Measurements from ENCODE around the gene SCPEP1. TPM values are rescaled to one million over a fixed set of nuclear protein-coding genes. Genes with fewer than 3 reads are reported as not detected.
"Not testable (repeated sequence)": the region's sequence is repeated elsewhere in the genome, so short reads cannot be mapped to it uniquely, and the experiment has no call there.

SCPEP1 gene
- total and polyA plus RNA-seq, 2 of the 13 experiments (the other 11 are each of a cell fraction or from before 2014, with no cell fraction given), result 24.3 to 27.3 TPM

- H3K36me3 ChIP-seq (replicated peaks in 1 of 2; ENCODE audit: control insufficient read depth in 1 of 2, insufficient read depth in 2 of 2, low read length in 2 of 2); BruUV-seq (replicated peaks); H3K9ac ChIP-seq (ENCODE audit: insufficient read depth, low read depth, low read length); H3K27ac ChIP-seq (ENCODE audit: extremely low read length, insufficient read depth, low read length); H3K79me2 ChIP-seq (ENCODE audit: insufficient read depth, low read length); DNase-seq (ENCODE audit: low spot score); CTCF ChIA-PET (ENCODE audit: low intra/inter-chr PET ratio, low total read pairs); intact Hi-C loops (cut with micrococcal nuclease; ENCODE audit: unreplicated experiment); H3K9me3 ChIP-seq (ENCODE audit: low read length); in situ Hi-C loops (cut with HindIII; ENCODE audit: extremely low pct_ligation_motif_present, low pct_unique_long_range_greater_than_20kb); H4K20me1 ChIP-seq (ENCODE audit: insufficient read depth, low read length); H3K27me3 ChIP-seq (ENCODE audit: control insufficient read depth in 1 of 2, insufficient read depth in 2 of 2, low read length in 2 of 2); H2AFZ ChIP-seq (ENCODE audit: low read length); FAIRE-seq: not testable (repeated sequence)
- TF ChIP-seq ZMYM3 (CRISPR knock-in tag; IDR thresholded peaks at IDR 0.05), result 0 out of 2 replicates have a peak, but pooled peaks have one; percentile 12
- TF ChIP-seq SETDB1 (CRISPR knock-in tag; IDR thresholded peaks at IDR 0.05; ENCODE audit: borderline replicate concordance), result 0 out of 2 replicates have a peak, but pooled peaks have one; percentile 27
- TF ChIP-seq ZNF501 (CRISPR knock-in tag; IDR thresholded peaks at IDR 0.05), result 0 out of 2 replicates have a peak, but pooled peaks have one; percentile 14
- 0 out of 2 replicates have a peak, but pooled peaks have one; percentile 50 for TF ChIP-seq FOXO4 (CRISPR knock-in tag; conservative IDR thresholded peaks at IDR 0.05)
- 6% methylated on average over 6 of the region's 6 CpGs for WGBS (ENCODE audit: low lambda C conversion rate)
- Histone ChIP-seq H3K4me3 (replicated peaks in 1 of 3; ENCODE audit: insufficient read depth in 1 of 3, low read depth in 2 of 3, low read length in 3 of 3) (0 out of 6 replicates have a peak overlapping the region, but pooled peaks of 1 of the 3 experiments have one; percentile 1), H3K4me2 (ENCODE audit: low read depth, low read length) (peak overlapping the region; percentile 52), H3K4me1 (ENCODE audit: insufficient read depth, low read length) (peaks cover 47% of the 10 kb centered on the region)
- ATAC-seq, result peak; percentile 46
- POLR2A ChIA-PET, result interaction anchor here (1.4 kb wide), 1 partner anchor 52 kb away, joined by 3 read pairs; the partner anchor contains the start of gene TRIM25
Measured at GRCh38 chr17:56965681-56966080, 12.2 kb upstream of the SCPEP1 start.

GRCh38 chr17:56966338-56966737 is 11.6 kb upstream of the SCPEP1 start:
- Histone ChIP-seq H3K4me2 (ENCODE audit: low read depth, low read length) (0 out of 2 replicates have a peak overlapping the region, but pooled peaks have one; percentile 21), H3K9me3 (ENCODE audit: low read length) (no peaks in the 10 kb centered on the region), H3K4me1 (ENCODE audit: insufficient read depth, low read length) (peaks cover 44% of the 10 kb centered on the region), H3K27me3 (ENCODE audit: control insufficient read depth in 1 of 2, insufficient read depth in 2 of 2, low read length in 2 of 2) (no peaks in the 10 kb centered on the region; a peak in 1 of 5 replicates), H3K4me3 (replicated peaks in 1 of 3; ENCODE audit: insufficient read depth in 1 of 3, low read depth in 2 of 3, low read length in 3 of 3) (no peak overlapping the region), H3K36me3 (replicated peaks in 1 of 2; ENCODE audit: control insufficient read depth in 1 of 2, insufficient read depth in 2 of 2, low read length in 2 of 2) (no peaks in the 10 kb centered on the region), H4K20me1 (ENCODE audit: insufficient read depth, low read length) (no peaks in the 10 kb centered on the region), H3K27ac (ENCODE audit: extremely low read length, insufficient read depth, low read length) (no peak overlapping the region), H2AFZ (ENCODE audit: low read length) (no peak overlapping the region), H3K9ac (ENCODE audit: insufficient read depth, low read depth, low read length) (no peak overlapping the region), H3K79me2 (ENCODE audit: insufficient read depth, low read length) (no peaks in the 10 kb centered on the region)
- in situ Hi-C loops (cut with HindIII; ENCODE audit: extremely low pct_ligation_motif_present, low pct_unique_long_range_greater_than_20kb) (no loop called here), intact Hi-C loops (cut with micrococcal nuclease; ENCODE audit: unreplicated experiment) (no loop called here)
- no TSS peak for BruUV-seq (replicated peaks)
- ATAC-seq, result peak; percentile 61
- ChIA-PET CTCF (ENCODE audit: low intra/inter-chr PET ratio, low total read pairs) (no interaction called here), POLR2A (interaction anchor here (1.2 to 1.4 kb wide), 2 partner anchors 12 to 52 kb away, joined by 3 read pairs; partner anchors contain the start of genes SCPEP1 and TRIM25)
- no peak for FAIRE-seq
- DNase-seq (ENCODE audit: low spot score), result no peak
- 30% methylated on average over 5 of the region's 5 CpGs for WGBS (ENCODE audit: low lambda C conversion rate)
- TF ChIP-seq GLMP (CRISPR knock-in tag; IDR thresholded peaks at IDR 0.05; ENCODE audit: borderline replicate concordance) (no peak), ATF1 (CRISPR knock-in tag; IDR thresholded peaks at IDR 0.05) (no peak), CREB1 (IDR thresholded peaks at IDR 0.05) (no peak), CREB1 (CRISPR knock-in tag; IDR thresholded peaks at IDR 0.05) (no peak), ZNF556 (CRISPR knock-in tag; IDR thresholded peaks at IDR 0.05; ENCODE audit: borderline replicate concordance) (no peak), TGIF2 (CRISPR knock-in tag; IDR thresholded peaks at IDR 0.05) (no peak)
- TF ChIP-seq, protein P1, sequence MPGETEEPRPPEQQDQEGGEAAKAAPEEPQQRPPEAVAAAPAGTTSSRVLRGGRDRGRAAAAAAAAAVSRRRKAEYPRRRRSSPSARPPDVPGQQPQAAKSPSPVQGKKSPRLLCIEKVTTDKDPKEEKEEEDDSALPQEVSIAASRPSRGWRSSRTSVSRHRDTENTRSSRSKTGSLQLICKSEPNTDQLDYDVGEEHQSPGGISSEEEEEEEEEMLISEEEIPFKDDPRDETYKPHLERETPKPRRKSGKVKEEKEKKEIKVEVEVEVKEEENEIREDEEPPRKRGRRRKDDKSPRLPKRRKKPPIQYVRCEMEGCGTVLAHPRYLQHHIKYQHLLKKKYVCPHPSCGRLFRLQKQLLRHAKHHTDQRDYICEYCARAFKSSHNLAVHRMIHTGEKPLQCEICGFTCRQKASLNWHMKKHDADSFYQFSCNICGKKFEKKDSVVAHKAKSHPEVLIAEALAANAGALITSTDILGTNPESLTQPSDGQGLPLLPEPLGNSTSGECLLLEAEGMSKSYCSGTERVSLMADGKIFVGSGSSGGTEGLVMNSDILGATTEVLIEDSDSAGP (CRISPR knock-in tag; IDR thresholded peaks at IDR 0.05; ENCODE audit: borderline replicate concordance), result no peak
- TF ChIP-seq, protein P2, sequence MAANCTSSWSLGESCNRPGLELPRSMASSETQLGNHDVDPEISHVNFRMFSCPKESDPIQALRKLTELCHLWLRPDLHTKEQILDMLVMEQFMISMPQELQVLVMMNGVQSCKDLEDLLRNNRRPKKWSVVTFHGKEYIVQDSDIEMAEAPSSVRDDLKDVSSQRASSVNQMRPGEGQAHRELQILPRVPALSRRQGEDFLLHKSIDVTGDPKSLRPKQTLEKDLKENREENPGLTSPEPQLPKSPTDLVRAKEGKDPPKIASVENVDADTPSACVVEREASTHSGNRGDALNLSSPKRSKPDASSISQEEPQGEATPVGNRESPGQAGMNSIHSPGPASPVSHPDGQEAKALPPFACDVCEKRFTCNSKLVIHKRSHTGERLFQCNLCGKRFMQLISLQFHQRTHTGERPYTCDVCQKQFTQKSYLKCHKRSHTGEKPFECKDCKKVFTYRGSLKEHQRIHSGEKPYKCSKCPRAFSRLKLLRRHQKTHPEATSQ (CRISPR knock-in tag; IDR thresholded peaks at IDR 0.05; ENCODE audit: borderline replicate concordance), result no peak
